SKM-1 (cell line): ENCODE results near the gene SLC10A3.

Source experiments
- DNase-seq: peaks from one replicate; lab custom pipeline; 2025; ENCODE audit not compliant: unreplicated experiment; lab: John Stamatoyannopoulos, UW

Gene SLC10A3, protein sequence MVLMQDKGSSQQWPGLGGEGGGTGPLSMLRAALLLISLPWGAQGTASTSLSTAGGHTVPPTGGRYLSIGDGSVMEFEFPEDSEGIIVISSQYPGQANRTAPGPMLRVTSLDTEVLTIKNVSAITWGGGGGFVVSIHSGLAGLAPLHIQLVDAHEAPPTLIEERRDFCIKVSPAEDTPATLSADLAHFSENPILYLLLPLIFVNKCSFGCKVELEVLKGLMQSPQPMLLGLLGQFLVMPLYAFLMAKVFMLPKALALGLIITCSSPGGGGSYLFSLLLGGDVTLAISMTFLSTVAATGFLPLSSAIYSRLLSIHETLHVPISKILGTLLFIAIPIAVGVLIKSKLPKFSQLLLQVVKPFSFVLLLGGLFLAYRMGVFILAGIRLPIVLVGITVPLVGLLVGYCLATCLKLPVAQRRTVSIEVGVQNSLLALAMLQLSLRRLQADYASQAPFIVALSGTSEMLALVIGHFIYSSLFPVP

DNA sequence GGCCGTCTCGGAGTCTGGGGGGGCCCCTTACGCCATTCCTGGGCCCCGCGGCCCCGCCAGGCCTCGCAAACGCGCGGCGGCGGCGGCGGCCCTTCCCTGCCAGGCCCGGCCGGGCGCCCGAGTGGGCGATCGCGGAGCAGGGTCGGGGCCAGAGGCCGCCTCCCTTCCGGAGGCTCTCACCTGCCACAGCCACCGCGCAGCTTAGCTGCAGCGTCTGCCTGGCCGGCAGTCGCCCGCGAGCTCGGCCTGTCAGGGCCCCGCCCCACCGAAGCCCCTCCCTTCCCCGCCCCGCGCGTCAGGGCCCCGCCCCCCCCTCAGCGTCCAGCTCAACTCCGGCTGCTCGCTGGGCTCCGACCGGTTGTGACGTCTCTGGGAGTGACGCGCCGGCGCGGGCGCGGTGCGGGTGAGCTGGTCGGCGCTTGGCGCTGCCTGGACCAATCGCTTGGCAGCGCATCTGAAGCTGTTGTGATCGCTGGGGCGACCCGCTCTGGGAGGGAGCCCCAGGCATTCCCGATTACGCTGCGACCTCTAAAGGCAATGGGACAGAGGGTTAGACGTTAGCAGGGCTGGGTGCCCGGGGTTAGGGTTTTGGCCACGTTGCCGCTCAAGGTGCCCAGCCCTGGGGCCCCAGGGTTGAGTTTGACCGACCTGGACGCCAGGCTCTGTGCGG lies at the start of gene SLC10A3:
Gene SLC10A3, minus strand, starts transcription at position 216 of the 670 bp plus-strand sequence. CDS start 1,689 bp downstream, outside the sequence.
- DNase-seq: peak; percentile 53

GRCh38 chrX:154539077-154539476 lies 48.6 kb upstream of the SLC10A3 start:
- DNase-seq: no peak

DNA sequence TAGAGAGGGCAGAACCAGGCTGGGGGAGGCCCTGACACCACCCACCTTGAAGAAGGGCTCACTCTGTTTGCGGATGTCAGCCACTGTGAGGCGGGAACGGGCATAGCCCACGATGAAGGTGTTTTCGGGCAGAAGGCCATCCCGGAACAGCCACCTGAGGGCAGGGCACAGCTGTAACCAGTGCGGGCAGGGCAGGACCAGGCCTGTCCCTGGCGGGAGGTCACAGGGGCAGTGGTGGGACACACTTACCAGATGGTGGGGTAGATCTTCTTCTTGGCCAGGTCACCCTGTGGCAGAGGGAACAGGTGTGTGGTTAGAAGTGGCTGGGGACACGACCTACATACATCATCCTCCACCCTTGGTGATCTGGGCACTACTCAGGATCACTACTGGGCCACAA lies 45.5 kb upstream of the SLC10A3 start:
- no peak for DNase-seq

GRCh38 chrX:154534526-154535322 lies 44.3 kb upstream of the SLC10A3 start:
- DNase-seq: peak; percentile 44

GRCh38 chrX:154532690-154533089 lies 42.3 kb upstream of the SLC10A3 start:
- no peak for DNase-seq

DNA sequence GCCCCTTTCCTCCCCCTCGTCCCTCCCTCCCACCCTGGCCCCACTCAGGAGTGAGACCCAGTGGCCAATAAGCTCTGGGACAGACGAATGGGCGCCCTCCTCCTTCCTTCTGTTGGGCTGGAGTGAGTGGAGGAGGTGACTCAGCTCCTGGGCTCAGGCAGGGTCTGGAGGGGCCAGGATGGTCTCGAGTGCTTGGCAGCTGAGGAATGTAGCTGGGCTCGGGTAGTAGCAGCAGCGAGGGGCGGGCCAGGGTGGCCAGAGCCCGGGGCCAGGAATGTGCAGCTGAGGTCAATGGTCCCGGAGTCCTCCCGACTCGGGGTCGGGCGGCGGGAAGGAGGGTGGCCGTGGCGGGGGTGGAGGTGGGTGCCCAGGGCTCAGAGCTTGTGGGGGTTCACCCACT lies 41.2 kb upstream of the SLC10A3 start:
- no peak for DNase-seq

DNA sequence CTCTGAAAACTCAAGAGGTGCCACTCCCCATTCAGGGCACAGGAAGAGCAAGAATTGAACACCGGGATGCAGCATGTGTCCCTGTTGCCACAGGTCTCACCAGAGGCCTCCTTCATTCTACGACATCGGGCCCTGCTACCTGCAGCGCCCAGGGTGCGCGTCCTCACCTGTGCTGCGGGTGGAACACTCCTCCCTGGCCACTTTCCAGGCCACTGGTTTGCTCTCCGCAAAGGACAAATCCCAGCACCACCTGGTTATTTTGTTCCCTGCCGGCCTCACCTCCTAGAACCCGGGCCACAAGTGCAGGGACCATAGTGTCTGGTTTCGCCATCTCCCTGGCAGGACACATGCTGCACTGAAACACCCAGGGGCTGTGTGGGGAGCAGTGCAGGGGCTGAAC lies 39.9 kb upstream of the SLC10A3 start:
- DNase-seq: no peak

DNA sequence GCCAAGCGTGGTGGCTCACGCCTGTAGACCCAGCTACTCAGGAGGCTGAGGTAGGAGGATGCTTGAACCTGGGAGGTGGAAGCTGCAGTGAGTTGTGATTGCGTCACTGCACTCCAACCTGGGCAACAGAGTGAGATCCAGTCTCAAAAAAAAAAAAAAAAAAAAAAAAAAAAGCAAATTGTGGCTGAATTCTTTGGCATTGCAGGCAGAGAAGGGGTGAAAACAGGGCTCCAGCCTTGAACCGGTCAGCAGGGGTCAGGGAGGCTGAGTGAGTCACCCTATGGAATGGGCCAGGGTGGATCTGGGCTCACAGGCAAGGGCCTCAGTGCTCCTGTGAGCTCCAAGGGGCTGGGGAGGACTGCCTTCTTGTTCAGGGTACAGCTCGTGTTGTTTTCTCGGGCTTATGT lies 38.8 kb upstream of the SLC10A3 start:
- no peak for DNase-seq

- peak; percentile 32 for DNase-seq
Observed at GRCh38 chrX:154526901-154527675, 36.7 kb upstream of the SLC10A3 start.

- no peak for DNase-seq
Observed at GRCh38 chrX:154525606-154526490, 35.4 kb upstream of the SLC10A3 start.

GRCh38 chrX:154519389-154519788 lies 29.0 kb upstream of the SLC10A3 start:
- DNase-seq: no peak

DNA sequence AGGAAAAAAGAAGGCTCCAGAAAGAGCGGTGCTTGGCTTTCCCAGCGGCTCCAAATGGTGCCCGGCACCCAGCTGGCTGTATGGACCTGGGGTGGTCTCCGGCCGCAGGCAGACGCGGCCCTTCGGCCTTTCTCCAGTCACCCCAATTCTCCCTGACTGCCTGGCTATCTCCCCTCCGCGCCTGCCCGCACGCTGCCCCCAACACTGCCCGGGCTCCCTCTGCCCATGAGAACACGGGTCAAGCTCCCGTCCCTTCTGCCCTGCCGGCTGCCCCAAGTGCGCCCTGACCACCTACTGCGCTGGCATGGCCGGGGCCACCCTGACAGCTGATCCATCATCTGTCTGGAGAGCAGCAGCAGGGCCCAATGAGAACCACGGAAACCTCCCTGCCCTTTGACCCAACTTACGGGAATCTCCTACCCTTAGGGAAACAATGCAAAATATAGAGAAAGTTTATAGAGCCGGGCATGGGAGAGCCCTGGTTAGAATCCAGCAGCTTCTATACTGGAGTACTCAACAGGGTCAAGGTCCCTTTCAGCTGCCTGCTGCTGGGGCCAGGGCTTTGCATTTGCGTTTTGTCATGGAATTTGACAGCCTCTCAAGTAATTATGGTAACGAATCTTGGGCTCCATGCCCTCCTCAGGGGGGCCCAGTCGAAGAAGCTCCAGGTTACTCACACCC lies 26.8 kb upstream of the SLC10A3 start:
- no peak for DNase-seq

- DNase-seq: no peak
Observed at GRCh38 chrX:154516656-154517100, 26.2 kb upstream of the SLC10A3 start.

- peak; percentile 48 for DNase-seq
Observed at GRCh38 chrX:154515966-154516655, 25.7 kb upstream of the SLC10A3 start, which contains the start of gene FAM3A. TSS of gene FAM3A (minus strand) at chrX:154516232. CDS start at chrX:154515772, 460 bp downstream.

GRCh38 chrX:154515090-154515965 lies 24.9 kb upstream of the SLC10A3 start:
- DNase-seq: no peak

- no peak for DNase-seq
Observed at GRCh38 chrX:154513716-154514115, 23.3 kb upstream of the SLC10A3 start.

- DNase-seq: no peak
Observed at GRCh38 chrX:154512879-154513553, 22.6 kb upstream of the SLC10A3 start.
